ENCODE data around the gene RAP1GDS1.
"Not testable (repeated sequence)": the region's sequence is repeated elsewhere in the genome, so short reads cannot be mapped to it uniquely, and the experiment has no call there.

RAP1GDS1 gene

DNA sequence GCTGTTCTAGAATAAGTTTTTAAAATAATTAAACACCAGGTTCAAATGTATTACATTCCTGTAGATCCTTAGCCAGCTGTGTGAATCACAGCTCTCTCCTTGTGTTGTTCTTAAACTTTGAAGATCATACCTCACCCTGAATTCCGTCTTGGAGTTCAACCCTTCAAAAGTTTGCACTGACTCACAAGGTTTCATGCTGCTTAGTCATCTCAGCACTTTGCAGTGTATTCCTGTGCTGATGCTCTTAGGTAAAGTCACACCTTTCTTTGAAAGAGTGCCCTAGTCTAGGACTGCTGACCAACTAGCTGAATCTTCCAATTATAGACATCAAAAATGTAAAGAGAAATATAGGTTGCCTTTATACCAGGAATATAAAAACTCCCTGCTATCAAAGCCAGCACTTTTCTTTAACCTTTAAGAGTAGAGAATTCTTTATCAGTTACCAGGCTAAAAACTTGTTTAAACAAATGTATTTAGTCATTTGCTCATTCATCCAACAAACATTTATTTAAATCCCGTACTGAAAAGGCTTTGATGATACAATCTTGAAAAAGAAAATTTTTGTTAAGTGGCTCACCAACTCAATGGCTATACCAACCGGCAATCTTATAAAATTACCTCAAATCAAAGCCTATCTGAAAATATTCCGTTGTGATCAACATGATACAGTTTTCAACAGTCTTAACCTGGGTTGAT lies 169.7 kb downstream of the RAP1GDS1 start:
- peak in 1 of 51 donors; percentile 31 for DNase-seq

DNA sequence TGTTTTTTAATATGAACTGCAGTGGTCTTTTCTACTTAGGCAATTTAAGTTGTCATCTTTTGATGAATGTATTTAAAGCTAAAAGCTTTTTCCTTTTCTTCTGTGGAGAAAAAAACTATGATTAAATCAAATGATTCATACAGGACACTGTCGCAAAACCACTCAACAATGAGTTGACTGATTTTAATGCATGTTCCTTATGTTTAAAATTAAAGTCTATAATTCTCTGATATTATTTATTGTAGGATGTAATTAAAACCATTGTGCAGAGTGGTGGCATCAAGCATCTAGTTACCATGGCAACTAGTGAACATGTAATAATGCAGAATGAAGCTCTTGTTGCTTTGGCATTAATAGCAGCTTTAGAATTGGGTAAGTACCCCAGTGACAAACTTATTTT lies 172.5 kb downstream of the RAP1GDS1 start:
- peak in 1 of 51 donors; percentile 42 for DNase-seq

DNA sequence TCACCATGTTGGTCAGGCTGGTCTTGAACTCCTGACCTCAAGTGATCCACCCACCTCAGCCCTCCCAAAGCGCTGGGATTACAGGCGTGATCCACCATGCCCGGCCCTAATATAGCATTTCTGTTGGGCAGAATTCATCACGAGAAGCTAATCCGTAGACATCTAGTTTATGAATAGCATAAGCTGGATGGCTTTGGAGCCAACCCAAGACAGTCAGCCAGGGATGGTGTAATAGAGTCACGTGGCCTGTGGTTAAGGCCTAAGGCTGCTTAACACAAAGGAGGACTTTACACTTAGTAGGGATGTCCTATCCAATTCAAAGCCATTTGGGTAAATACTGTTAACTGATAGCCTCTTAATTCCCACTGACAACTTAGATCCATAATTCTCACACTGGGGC lies 173.6 kb downstream of the RAP1GDS1 start:
- DNase-seq = no peak

DNA sequence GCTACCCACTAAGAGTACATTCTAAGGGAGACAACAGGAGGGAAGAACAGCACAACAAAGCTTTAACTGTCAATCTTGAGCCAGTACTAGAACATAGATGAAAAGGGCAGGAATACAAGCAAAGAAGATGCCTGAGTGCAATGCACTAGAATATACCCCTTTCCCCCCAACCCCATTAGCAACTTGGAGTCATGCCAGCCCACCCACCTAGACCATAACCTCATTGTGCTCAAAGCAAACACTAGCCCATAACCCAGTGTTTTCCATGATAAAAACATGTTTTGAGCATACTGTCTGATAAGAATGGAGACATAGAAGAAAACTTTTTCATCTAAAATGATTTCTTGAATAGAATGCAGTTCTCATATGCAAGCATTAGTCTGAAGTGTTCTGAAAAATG lies 183.2 kb downstream of the RAP1GDS1 start:
- DNase-seq = no peak

DNA sequence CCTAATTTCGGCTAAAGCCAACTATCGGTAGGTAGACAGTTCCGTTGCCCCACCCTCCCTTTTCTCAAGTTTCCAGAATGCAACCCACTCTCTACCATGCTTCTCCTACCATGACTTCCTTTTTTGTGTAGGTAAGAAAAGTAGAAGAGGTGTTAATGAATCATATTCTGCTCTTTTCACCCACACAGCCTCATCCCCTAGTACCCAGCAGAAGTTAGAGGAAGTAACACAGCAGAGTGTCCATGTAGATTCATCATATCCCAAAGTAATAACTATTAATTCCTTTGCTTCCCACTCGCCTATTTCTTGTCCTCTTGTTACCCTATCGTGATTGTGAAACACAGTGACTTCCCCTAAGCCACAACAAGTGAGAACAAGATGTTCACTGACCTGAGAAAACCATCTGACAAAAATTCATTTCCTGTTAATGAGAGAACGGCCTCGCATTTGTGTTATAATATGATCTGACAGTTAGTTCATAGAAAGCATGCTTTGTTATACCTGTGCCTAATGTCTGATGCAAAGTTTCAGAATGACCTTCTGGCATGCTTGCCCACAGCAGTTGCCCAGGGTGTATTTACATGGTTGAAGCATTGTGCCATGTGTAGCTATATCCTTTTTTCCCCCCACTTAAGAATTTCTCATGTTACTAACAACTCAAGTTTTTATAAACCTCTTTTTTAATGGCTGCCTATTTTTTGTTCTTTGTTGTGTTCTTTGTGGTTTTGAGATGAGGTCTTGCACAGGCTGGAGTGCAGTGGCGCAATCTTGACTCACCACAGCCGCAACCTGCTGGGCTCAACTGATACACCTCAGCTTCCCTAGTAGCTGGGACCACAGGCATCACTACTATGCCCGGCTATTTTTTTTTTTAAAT lies 185.6 kb downstream of the RAP1GDS1 start:
- no peak for DNase-seq

DNA sequence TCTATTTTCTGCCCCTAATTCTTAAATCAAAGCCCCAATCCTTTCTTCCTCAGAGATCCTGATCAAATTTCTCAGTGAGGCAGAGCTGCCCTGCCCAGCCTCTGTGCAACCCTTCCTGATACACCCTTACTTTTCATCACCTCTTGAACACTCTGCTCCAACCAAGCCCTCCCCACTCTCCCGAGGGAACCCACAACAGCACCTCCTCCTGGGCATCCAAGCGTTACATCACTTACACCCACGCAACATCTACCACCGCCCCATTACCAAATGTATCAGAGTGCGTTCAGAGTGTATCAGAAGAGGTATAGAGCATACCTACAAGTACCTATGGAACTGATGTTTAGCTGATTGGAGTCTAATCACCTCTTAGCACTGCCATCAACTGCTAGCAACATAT lies 186.5 kb downstream of the RAP1GDS1 start:
- DNase-seq = no peak

DNA sequence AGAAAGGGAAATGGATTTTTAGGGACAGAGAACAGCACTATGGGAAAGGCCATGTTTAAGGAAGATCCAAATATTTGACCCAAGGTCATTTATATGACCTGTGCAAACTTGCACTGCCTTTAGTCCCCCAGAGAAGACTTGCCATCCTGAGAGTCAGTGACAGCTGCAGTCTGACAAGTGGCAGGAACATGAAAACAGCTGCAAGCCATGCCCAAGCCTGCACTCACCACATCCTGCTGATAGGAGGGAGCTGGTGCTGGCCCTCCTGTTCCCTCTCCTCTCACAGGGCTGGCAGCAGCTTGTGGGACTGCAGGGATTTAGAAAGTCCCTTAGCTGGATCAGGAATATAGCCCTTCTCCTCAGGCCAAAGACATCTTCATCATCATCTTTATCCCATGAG lies 187.7 kb downstream of the RAP1GDS1 start:
- DNase-seq = no peak

DNA sequence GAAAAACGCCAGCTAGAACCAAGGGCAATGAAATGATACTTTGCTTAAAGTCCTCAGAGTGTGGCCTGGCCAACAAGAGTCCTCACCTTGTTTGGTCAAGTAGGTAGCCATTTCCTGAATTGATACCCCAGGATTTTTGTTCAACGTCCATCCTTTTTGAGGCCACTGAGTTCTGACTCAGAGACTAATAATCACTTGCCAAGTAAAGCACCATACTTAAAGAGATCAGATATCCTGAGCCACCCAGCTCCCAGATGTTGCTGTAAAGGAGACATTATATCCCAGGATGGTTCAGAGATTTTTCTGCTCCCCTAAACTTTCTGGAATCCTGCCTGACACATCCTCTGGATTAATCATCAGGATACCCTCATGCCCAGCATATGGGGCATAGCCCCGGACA lies 190.9 kb downstream of the RAP1GDS1 start:
- DNase-seq = no peak

DNA sequence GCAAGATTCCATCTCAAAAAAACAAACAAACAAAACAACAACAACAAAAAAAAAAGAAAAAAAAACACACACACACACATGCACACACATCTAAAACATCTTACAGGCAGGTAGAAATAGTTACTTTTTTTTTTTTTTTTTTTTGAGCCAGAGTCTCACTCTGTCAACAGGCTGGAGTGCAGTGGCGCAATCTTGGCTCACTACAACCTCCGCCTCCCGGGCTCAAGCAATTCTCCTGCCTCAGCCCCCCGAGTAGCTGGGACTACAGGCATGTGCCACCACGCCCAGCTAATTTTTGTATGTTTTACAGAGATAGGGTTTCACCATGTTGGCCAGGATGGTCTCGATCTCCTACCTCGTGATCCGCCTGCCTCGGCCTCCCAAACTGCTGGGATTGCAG lies 196.2 kb downstream of the RAP1GDS1 start:
- not testable (repeated sequence) for DNase-seq

DNA sequence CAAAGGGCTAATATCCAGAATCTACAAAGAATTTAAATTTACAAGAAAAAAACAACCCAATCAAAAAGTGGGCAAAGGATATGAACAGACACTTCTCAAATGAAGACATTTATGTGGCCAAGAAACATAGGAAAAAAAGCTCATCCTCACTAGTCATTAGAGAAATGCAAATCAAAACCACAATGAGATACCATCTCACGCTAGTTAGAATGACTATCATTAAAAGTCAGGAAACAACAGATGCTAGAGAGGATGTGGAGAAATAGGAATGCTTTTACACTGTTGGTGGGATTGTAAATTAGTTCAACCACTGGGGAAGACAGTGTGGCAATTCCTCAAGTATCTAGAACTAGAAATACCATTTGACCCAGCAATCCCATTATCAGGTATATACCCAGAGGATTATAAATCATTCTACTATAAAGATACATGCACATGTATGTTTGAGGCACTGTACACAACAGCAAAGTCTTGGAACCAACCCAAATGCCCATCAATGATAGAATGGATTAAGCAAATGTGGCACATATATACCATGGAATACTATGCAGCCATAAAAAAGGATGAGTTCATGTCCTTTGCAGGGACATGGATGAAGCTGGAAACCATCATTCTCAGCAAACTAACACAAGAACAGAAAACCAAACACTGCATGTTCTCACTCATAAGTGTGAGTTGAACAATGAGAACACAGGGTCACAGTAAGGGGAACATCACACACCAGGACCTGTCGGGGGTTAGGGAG lies 200.1 kb downstream of the RAP1GDS1 start:
- not testable (repeated sequence) for DNase-seq

DNA sequence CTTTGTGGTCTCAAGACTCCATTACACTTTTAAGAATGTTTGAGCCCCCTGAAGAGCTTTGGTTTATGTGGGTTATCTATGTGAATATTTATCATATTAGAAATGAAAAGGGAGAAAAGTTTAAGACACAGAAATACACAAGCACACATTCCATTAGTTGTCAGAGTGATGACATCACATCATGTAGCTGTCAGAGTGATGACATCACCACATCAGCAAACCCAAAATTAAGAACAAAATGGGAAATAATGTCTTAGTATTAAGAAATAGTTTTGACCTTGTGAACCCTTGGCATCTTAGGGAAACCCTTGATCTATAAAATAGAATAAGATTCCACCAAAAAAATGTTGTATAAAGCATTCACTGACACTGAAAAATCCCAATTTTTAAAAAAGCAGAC lies 201.3 kb downstream of the RAP1GDS1 start:
- DNase-seq = no peak

DNA sequence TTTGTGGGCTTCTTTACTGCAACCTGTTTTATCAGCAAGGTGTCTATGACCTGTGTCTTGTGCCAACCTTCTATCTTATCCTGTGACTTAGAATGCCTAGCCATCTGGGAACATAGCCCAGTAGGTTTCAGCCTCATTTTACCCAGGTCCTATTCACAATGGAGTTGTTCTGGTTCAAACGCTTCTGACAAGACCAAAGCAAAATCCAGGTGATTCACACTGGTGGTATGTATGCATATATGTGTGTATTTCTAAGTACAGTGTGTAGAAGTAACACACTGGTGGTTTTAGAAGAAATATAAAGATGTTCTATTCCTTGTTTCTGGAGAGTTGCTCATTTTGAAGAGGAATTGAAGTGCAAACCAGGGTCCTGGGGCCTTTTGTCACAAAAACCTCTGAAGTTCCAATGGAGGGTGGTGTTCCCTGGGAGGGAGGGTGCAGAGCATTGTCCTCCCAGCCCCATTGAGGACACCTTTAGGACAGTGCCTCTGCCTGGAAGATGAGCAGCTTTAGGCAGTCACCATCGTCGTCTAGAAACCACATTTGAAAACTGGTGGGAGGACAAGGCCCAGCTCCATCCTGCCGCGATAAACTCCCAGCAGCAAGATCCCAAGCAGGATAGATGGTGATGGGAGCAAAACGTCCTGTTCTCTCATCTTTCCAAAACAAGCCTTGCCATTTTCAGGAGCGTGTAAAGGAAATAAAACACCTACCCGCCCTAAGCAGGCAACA lies 205.8 kb downstream of the RAP1GDS1 start:
- no peak for DNase-seq

DNA sequence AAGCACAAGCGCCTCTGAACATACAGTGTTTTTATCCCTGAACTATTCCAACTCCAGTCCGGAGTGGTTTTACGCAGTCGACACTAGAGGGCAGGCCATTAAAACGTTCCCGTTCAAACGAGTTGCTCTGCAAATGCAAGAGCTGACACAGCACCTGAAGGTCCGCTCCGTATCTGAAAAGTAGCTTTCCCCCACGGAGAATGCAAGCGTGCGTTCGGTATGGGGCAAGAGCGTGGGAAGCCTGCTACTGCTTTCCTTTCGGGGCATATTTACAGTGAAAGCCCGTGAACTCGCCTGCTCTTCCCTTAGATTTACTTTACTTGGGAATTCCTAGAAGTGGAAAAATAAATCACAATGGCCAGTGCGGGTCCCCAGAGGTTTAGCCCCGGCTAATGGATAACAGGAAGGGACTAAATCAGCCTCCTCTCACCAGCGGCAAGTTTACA lies 206.5 kb downstream of the RAP1GDS1 start:
- DNase-seq = peak in 49 of 51 donors; percentile 9 to 89 (median 55)

DNA sequence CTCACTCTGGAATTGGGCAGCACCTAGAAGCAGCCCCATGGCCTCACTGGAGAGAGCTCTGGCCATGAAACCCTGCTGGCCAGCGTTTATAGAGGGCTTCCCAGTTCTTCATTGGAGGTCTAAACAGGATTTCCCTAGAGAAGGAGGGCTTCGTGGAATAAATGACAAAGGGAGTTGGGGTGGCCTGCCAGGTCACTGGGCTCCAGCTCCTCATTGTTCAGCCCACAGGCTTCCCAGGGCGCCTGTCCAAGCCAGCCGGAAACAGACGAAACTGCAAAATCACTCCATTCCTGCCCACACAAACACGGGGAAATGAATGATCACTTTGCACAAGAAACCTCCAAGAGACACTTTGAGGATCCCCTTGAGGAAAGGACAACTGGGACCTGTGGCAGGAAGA lies 207.5 kb downstream of the RAP1GDS1 start:
- DNase-seq = peak in 41 of 51 donors; percentile 1 to 65 (median 36)

DNA sequence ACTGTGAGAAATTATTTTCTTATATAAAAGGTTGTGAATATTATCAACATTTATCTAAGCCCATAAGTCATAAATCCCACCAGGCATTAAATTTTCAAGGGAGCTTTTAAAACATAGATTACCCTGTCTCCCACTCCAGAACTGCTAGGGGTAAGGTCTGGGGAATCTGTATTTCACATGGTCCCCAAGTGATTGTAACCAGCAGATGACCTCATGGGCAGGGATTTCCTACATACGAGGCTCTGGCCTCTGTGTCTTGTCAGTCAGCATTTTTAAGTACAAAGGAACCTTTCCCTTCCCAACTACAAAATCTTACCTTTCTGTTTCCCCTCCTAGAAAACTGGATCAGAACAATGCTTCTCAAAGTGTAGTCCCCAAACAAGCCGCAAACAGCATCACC lies 208.6 kb downstream of the RAP1GDS1 start:
- DNase-seq = no peak

DNA sequence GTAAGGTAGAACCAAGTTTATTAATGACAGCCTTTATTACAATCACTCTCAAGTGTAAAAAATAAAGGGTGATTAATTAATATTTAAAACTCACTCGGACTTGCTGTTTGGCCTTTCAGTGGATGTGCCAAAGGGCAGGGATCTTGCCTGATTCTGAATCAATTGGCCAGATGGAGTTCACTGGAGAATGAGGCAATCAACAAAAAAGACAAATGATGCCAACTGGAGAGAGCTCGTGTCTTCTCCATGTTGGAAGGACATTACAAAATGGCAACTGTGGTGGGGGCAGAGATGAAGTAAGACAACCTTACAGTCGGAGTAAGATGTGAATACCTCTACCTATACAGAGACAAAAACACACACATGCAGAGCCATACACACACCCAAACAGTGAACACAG lies 209.2 kb downstream of the RAP1GDS1 start:
- DNase-seq = no peak

DNA sequence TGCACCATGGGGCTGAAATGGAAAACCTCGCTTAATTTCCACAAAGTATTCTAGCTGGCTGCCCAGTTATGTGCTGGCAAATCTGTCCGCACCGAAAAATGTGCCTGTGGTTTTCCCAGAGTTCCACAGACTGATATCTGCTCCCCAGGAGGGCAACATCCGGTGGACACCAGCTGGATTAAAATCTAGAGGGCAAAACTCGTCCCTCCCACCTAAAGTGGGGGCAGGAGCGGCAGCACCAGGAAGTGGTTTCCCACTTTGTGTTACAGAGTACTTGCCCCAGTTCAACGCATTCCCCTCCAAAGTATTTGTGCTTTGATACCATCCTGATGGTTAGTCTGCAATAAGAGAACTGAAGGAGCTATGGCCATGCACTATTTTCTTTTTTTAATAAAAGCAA lies 209.6 kb downstream of the RAP1GDS1 start:
- no peak for DNase-seq

DNA sequence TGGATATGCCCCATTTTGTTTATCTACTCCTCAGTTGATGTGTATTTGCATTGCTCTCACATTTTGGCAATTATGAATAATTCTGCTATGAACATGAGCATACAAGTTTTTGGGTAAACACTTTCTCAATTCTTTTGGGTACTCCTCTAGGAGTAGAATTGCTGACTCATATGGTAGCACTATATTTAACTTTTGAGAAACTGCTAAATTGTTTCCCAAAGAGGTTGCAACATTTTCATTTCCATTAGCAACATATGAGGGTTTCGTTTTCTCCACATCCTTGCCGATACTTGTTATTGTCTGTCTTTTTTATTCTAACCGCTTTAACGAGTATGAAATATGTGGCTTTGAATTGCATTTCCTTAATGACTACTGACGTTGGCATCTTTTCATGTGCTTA lies 211.9 kb downstream of the RAP1GDS1 start:
- no peak for DNase-seq

DNA sequence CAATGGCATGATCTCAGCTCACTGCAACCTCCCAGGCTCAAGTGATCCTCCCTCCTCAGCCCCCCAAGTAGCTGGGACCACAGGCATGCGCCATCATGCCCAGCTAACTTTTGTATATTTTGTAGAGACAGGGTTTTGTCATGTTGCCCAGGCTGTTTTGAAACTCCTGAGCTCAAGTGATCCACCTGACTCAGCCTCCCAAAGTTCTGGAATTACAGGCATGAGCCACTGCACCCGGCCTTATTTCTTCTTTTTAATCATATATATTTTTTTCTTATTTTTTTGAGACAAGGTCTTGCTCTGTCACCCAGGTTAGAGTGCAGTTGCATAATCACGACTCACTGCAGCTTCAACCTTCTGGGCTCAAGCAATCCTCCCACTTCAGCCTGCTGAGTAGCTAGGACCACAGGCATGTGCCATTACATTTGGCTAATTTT lies 213.2 kb downstream of the RAP1GDS1 start:
- no peak for DNase-seq

DNA sequence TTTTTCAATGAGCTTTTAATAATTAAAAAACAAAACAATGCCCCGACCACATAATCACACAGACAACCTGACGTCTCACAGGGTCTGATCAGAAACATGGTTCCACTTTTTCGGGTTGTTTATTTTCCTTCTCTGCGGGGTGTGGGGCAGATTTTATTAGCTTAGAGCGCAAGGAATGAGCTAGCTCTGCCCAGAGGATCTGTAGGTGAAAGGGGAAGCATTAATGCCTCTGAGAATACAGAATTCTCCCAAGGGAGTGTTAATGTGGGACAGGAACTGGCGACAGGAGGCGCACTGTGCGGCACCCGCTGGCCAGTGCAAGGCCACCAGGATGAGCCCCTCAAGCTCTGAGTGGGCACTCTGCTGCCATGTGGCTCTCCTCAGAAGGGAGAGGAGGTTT lies 215.7 kb downstream of the RAP1GDS1 start:
- no peak for DNase-seq

DNA sequence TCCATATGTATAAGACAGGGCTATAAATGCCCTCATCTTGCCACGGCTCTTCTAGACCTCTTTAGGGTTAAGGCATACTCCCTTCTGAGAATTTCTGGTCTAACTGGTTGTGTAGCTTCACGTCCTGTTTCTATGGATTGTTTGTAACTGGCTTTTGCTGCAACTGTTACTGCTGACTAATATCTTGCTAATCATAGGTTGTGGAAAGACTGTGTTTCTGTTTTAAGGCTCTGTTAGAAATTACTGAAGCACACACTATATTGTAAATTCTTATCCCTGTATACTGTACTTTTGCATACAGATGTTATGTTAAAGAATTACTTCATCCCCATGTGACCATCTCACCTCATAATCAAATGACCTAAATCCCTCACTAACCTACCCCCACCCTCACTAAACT lies 218.4 kb downstream of the RAP1GDS1 start:
- not testable (repeated sequence) for DNase-seq
